IPS DF 6.9 (cell line): ENCODE results near the gene GOLGA6L1.
"Not testable (repeated sequence)": the region's sequence is repeated elsewhere in the genome, so short reads cannot be mapped to it uniquely, and the experiment has no call there.

Experiments used
- DNase-seq: peaks from one replicate; pipeline ENCODE4 v3.0.0-alpha.2; 2013; ENCODE audit warnings: low read depth, low spot score
- H3K27ac ChIP-seq: one replicate; pipeline ENCODE4 v1.5.1; 2013; ENCODE audit warnings: low read length, control low read depth
- H3K27me3 ChIP-seq: 2 replicates; pipeline ENCODE4 v1.6.1; 2013; ENCODE audit warnings: mild to moderate bottlenecking, low read length; ENCODE audit not compliant: control insufficient read depth, insufficient read depth
- H3K36me3 ChIP-seq: 2 replicates; pipeline ENCODE4 v1.6.1; 2013; ENCODE audit warnings: low read length; ENCODE audit not compliant: control insufficient read depth, insufficient read depth
- H3K4me1 ChIP-seq: 2 replicates; pipeline ENCODE4 v1.6.1; 2013; ENCODE audit warnings: low read length; ENCODE audit not compliant: control insufficient read depth, insufficient read depth
- H3K4me3 ChIP-seq: 2 replicates; pipeline ENCODE4 v1.5.1; 2013; ENCODE audit warnings: mild to moderate bottlenecking, low read length
- H3K9me3 ChIP-seq: 2 replicates; pipeline ENCODE4 v1.6.1; 2013; ENCODE audit warnings: low read length, inconsistent platforms; ENCODE audit not compliant: control insufficient read depth, insufficient read depth
- WGBS: extraction: QIAGEN DNeasy Blood & Tissue Kit; methylation state at CpG from one replicate; pipeline ENCODE4 v1.1.7; 2013; ENCODE audit warnings: mixed read lengths, missing lambda C conversion rate; ENCODE audit not compliant: insufficient read length, insufficient coverage; 5-methylcytosine and 5-hydroxymethylcytosine counted together

The GOLGA6L1 gene, protein sequence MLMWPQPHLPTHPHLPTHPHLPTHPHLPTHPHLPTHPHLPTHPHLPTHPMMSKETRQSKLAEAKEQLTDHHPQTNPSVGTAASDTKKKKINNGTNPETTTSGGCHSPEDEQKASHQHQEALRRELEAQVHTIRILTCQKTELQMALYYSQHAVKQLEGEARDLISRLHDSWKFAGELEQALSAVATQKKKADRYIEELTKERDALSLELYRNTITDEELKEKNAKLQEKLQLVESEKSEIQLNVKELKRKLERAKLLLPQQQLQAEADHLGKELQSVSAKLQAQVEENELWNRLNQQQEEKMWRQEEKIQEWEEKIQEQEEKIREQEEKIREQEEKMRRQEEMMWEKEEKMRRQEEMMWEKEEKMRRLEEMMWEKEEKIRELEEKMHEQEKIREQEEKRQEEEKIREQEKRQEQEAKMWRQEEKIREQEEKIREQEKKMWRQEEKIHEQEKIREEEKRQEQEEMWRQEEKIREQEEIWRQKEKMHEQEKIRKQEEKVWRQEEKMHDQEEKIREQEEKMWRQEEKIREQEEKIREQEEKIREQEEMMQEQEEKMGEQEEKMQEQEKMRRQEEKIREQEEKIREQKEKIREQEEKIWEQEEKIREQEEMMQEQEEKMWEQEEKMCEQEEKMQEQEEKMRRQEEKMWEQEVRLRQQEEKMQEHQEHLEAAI

DNA sequence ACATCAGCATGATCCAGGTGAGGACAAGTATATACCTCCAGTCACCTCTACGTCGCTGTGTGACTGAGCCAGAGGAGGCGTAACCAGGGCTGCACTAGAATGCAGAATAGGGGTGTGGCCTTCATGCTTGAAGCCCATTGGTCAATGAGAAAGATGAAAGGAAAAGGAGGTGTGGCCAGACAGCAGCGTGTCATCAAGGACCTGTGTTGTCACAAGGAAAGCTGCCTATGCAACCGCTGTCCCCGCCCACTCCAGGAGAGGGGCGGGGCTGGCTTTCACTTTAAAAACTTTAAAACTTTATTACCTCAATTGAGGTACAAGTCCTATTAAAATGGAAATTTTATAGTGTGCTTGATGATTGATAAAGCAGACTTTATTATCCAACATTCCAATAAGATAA lies at the start of gene GOLGA6L1:
TSS of gene GOLGA6L1 (minus strand) at position 101 of the 400 bp plus-strand sequence. CDS start at position 10, 91 bp downstream.
- not testable (repeated sequence) for H3K4me3 ChIP-seq, H3K27ac ChIP-seq, H3K27me3 ChIP-seq, DNase-seq, H3K4me1 ChIP-seq, H3K9me3 ChIP-seq, H3K36me3 ChIP-seq
- WGBS = no CpG with 5 or more reads among the region's 7 CpGs

DNA sequence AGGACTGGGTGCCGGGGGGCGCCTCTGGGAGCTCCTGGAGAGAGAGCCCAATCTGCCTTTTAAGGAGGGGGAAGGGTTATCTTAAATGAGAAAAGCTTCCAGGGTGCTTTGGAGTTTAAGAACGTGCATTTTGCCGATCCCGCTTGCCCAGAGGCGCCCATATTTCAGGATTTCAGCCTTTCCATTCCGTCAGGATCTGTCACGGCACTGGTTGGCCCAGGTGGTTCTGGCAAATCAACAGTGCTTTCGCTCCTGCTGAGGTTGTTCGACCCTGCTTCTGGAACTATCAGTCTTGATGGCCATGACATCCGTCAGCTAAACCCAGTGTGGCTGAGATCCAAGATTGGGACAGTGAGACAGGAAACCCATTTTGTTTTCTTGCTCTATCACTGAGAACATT lies 44.6 kb upstream of the GOLGA6L1 start:
- H3K9me3 ChIP-seq, DNase-seq, H3K4me1 ChIP-seq, H3K36me3 ChIP-seq, H3K4me3 ChIP-seq, H3K27ac ChIP-seq, H3K27me3 ChIP-seq: not testable (repeated sequence)
- no CpG with 5 or more reads among the region's 11 CpGs for WGBS

DNA sequence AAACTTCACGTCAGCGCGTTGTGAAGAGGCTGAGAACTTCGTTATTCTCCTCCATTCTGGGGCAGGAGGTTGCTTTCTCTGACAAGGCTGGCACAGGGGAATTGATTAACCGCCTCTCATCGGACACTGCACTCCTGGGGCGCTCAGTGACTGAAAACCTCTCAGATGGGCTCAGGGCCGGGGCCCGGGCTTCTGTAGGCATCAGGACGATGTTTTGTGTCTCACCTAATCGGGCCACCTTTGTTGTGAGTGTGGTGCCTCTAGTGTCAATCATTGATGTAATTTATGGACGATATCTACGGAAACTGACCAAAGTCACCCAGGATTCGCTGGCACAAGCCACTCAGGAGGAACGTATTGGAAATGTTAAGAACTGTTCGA lies 43.9 kb upstream of the GOLGA6L1 start:
- not testable (repeated sequence) for H3K27ac ChIP-seq, H3K9me3 ChIP-seq, H3K36me3 ChIP-seq, H3K4me1 ChIP-seq, H3K27me3 ChIP-seq, DNase-seq, H3K4me3 ChIP-seq
- no CpG with 5 or more reads among the region's 16 CpGs for WGBS

DNA sequence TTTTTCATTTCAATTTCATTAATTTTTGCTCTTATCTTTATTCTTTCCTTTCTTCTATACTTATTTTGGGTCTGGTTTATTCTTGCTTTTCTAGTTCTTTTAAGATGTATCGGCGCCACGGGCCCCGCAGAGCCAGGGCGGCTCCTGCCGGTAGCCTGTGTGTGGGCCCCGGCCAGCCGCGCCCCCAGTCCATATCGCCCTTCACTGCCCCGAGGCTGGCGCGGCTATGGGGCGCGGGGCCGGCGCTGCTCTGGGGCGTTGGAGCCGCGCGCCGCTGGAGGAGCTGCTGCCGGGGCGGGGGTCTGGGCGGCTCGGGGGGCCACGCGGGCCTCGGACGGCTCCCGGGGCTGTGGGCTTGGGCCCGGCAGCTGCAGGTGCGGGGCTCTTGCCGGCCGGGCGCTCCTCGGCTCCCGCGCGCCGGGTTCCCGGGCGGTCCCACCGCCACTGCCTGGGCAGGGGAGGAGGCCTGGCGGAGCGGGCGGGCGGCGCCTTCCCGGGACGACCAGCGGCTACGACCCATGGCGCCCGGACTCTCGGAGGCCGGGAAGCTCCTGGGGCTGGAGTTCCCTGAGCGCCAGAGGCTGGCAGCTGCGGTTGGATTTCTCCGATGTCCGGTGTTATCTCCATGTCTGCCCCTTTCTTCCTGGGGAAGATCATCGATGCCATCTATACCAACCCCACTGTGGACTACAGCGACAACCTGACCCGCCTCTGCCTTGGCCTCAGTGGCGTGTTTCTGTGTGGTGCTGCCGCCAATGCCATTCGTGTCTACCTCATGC lies 43.3 kb upstream of the GOLGA6L1 start:
- no CpG with 5 or more reads among the region's 67 CpGs for WGBS
- peak overlapping the region; percentile 3; the same call in 1 of the 2 replicates for H3K4me3 ChIP-seq
- H3K9me3 ChIP-seq, H3K27ac ChIP-seq, DNase-seq, H3K27me3 ChIP-seq, H3K4me1 ChIP-seq, H3K36me3 ChIP-seq: not testable (repeated sequence)

DNA sequence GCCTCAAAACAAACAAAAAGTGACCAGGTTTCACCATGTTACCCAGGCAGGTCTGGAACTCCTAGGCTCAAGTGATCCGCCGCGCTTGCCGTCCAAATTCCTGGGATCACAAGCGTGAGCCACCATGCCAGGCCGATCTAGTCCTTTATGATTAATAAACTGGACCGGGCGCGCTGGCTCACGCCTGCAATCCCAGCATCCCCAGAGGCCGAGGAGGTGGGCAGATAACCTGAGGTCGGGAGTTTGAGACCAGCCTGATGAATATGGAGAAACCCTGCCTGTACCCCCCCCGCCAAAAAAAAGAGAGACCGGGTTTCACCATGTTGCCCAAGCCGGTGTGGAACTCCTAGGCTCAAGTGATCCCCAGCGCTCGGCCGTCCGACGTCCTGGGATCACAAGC lies 40.1 kb upstream of the GOLGA6L1 start:
- H3K27ac ChIP-seq, H3K27me3 ChIP-seq, H3K9me3 ChIP-seq, H3K4me3 ChIP-seq, H3K4me1 ChIP-seq, DNase-seq, H3K36me3 ChIP-seq: not testable (repeated sequence)
- no CpG with 5 or more reads among the region's 20 CpGs for WGBS

DNA sequence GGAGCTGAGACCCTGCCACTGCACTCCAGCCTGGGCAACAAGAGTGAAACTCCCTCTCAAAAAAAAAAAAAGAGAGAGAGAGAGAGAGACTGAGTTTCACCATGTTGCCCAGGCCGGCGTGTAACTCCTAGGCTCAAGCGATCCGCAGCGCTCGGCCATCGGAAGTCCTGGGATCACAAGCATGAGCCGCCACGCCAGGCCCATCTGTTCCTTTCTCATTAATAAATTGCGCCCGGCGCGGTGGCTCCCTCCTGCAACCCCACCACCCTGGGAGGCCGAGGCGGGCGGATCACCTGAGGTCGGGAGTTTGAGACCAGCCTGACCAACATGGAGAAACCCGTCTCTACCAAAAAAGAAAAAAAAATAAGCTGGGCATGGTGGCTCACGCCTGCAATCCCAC lies 39.0 kb upstream of the GOLGA6L1 start:
- not testable (repeated sequence) for H3K27ac ChIP-seq, H3K36me3 ChIP-seq, H3K4me1 ChIP-seq, DNase-seq, H3K9me3 ChIP-seq, H3K27me3 ChIP-seq, H3K4me3 ChIP-seq
- no CpG with 5 or more reads among the region's 19 CpGs for WGBS

DNA sequence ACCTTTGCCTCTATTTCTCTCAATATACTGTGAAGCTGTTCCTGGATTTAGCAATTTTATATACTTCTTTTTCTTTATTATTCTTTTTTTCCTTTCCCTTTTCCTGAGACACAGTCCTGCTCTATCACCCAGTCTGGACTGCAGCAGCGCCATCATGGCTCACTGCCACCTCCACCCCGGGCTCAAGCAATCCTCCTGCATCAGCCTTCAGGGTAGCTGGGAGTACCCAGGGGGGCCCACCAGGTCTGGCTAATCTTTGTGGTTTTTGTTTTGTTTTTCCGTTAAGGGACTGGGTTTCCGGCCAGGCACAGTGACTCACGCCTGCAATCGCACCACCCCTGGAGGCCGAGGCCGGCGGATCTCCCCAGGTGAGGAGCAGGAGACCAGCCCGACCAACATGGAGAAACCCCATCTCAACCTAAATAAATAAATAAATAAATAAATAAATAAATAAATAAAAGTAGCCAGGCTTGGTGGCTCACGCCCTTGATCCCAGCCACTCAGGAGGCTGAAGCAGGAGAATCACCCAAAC lies 38.1 kb upstream of the GOLGA6L1 start:
- H3K4me1 ChIP-seq, H3K27me3 ChIP-seq, H3K9me3 ChIP-seq, H3K4me3 ChIP-seq, H3K27ac ChIP-seq, H3K36me3 ChIP-seq, DNase-seq: not testable (repeated sequence)
- WGBS = no CpG with 5 or more reads among the region's 11 CpGs

DNA sequence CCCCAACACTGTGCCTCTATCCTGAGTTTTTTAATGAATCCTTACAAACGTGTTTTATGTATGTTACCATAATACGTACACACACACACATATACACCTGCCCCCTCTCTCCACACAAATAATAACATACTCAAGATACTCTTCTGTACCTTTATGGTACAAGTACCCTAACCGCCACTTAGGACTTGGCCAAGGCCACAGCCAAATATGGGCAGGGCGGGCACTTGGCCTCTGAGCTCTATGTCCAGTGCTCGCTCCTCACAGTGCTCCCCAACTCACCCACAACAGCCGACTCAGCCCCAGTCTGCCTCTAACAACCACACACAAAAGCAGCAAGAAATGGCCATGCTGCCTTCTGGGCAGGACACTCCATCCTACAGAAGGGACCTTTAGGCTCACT lies 3.8 kb downstream of the GOLGA6L1 start:
- not testable (repeated sequence) for H3K9me3 ChIP-seq, H3K36me3 ChIP-seq, H3K27ac ChIP-seq, DNase-seq, H3K4me1 ChIP-seq, H3K27me3 ChIP-seq, H3K4me3 ChIP-seq
- no CpG with 5 or more reads among the region's 6 CpGs for WGBS

DNA sequence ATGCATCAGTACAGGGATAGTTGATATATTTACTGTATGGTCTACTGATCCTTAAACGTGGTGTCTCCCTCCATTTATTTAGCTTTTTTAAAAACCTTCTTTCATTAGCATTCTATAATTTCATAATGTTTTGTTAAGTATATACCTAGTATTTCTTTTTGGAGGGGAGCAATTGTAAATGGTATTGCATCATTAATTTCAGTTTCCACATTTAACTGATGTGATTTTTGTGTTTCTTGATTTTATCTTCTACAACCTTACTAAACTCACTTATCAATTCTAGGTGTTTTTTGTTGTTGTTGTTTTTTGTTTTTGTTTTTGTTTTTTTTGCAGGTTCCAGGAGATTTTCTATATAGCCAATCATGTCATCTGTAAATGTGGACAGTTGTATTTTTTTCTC lies 18.4 kb downstream of the GOLGA6L1 start:
- WGBS = no CpG with 5 or more reads among the region's 1 CpG
- Histone ChIP-seq H3K27me3 (no peaks in the 10 kb centered on the region), H3K9me3 (no peaks in the 10 kb centered on the region), H3K36me3 (no peaks in the 10 kb centered on the region), H3K27ac (no peak overlapping the region), H3K4me3 (no peak overlapping the region), H3K4me1 (no peaks in the 10 kb centered on the region)
- DNase-seq = no peak

DNA sequence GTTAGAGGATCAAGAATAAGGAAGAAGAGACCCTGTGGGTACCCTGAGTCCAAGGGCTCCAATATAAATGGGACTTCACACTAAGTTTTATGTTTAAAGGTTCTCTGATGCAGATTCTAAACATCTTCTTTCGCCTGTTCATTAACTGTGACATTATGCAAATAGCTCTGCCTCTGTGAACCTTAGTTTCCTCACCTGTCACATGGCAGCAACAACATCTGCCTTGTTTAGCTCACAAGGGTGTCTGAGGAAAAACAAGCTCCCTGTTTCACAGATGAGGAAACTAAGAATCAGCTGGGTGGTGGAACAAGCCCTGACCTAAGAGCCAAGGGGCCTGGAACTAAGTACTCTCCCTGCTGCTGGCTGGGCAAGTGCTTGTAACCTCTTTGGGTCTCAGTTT lies 40.8 kb downstream of the GOLGA6L1 start:
- WGBS = no CpG with 5 or more reads among the region's 1 CpG
- no peak overlapping the region for H3K27ac ChIP-seq

More for the DNA sequence above, 40.8 kb downstream of the GOLGA6L1 start:
- no peaks in the 10 kb centered on the region for H3K4me1 ChIP-seq
- H3K27me3 ChIP-seq = no peaks in the 10 kb centered on the region
- H3K36me3 ChIP-seq = no peaks in the 10 kb centered on the region
- H3K9me3 ChIP-seq = no peaks in the 10 kb centered on the region
- no peak overlapping the region for H3K4me3 ChIP-seq
- no peak for DNase-seq
